Measurements from ENCODE around the gene CYP2A6. TPM values are rescaled to one million over a fixed set of nuclear protein-coding genes. Genes with fewer than 3 reads are reported as not detected.

CYP2A6 gene
- total RNA-seq, 4 donors from 2014 or later, result not detected

DNA sequence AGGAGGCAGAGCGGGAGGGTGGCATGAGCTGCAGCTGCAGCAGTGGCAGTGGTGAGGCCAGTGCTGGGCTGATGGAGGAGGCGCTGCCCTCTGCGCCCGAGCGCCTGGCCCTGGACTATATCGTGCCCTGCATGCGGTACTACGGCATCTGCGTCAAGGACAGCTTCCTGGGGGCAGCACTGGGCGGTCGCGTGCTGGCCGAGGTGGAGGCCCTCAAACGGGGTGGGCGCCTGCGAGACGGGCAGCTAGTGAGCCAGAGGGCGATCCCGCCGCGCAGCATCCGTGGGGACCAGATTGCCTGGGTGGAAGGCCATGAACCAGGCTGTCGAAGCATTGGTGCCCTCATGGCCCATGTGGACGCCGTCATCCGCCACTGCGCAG, 49.3 kb downstream of the CYP2A6 start:
- peak overlapping the region in 3 of 4 donors; percentile 95 to 99 (median 98) for H3K27ac ChIP-seq
- 75% methylated on average over 15 of the region's 27 CpGs; no CpG with 5 or more reads in 1 of the 2 donors for WGBS, 2 donors (ENCODE audit: low coverage in 1 of 2)
- H3K27me3 ChIP-seq, result no peaks in the 10 kb centered on the region
- TF ChIP-seq, protein P1, sequence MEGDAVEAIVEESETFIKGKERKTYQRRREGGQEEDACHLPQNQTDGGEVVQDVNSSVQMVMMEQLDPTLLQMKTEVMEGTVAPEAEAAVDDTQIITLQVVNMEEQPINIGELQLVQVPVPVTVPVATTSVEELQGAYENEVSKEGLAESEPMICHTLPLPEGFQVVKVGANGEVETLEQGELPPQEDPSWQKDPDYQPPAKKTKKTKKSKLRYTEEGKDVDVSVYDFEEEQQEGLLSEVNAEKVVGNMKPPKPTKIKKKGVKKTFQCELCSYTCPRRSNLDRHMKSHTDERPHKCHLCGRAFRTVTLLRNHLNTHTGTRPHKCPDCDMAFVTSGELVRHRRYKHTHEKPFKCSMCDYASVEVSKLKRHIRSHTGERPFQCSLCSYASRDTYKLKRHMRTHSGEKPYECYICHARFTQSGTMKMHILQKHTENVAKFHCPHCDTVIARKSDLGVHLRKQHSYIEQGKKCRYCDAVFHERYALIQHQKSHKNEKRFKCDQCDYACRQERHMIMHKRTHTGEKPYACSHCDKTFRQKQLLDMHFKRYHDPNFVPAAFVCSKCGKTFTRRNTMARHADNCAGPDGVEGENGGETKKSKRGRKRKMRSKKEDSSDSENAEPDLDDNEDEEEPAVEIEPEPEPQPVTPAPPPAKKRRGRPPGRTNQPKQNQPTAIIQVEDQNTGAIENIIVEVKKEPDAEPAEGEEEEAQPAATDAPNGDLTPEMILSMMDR (IDR thresholded peaks at IDR 0.05), result no peak
- TF ChIP-seq POLR2AphosphoS5 (IDR thresholded peaks at IDR 0.05) (no peak), EP300 (IDR thresholded peaks at IDR 0.05) (no peak), POLR2A (IDR thresholded peaks at IDR 0.05) (no peak)
- peaks cover 16 to 74% (median 60%) of the 10 kb centered on the region in 3 donors for H3K4me1 ChIP-seq
- H3K9me3 ChIP-seq, result no peaks in the 10 kb centered on the region
- H3K36me3 ChIP-seq, result peaks cover 0 to 19% of the 10 kb centered on the region in 2 donors
- peak overlapping the region in 1 of 2 donors; percentile 97 for H3K4me3 ChIP-seq
- ATAC-seq, result no peak

DNA sequence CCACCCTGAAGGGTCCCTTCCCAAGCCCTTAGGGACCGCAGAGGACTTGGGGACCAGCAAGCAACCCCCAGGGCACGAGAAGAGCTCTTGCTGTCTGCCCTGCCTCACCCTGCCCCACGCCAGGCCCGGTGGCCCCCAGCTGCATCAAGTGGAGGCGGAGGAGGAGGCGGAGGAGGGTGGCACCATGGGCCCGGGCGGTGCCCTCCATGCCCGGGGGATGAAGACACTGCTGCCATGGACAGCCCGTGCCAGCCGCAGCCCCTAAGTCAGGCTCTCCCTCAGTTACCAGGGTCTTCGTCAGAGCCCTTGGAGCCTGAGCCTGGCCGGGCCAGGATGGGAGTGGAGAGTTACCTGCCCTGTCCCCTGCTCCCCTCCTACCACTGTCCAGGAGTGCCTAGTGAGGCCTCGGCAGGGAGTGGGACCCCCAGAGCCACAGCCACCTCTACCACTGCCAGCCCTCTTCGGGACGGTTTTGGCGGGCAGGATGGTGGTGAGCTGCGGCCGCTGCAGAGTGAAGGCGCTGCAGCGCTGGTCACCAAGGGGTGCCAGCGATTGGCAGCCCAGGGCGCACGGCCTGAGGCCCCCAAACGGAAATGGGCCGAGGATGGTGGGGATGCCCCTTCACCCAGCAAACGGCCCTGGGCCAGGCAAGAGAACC, 49.8 kb downstream of the CYP2A6 start:
- TF ChIP-seq, protein P1 (IDR thresholded peaks at IDR 0.05), result no peak
- TF ChIP-seq EP300 (IDR thresholded peaks at IDR 0.05) (no peak), POLR2AphosphoS5 (IDR thresholded peaks at IDR 0.05) (no peak), POLR2A (IDR thresholded peaks at IDR 0.05) (no peak)
- ATAC-seq, result no peak
- Histone ChIP-seq H3K4me1 (peaks cover 16 to 69% (median 55%) of the 10 kb centered on the region in 3 donors), H3K4me3 (peak overlapping the region; percentile 85 to 97), H3K27me3 (no peaks in the 10 kb centered on the region), H3K36me3 (peaks cover 0 to 21% of the 10 kb centered on the region in 2 donors), H3K27ac (peak overlapping the region; percentile 76 to 99 (median 96)), H3K9me3 (no peaks in the 10 kb centered on the region)
- WGBS, 2 donors (ENCODE audit: low coverage in 1 of 2), result 55% methylated on average over 4 of the region's 27 CpGs; no CpG with 5 or more reads in 1 of the 2 donors

DNA sequence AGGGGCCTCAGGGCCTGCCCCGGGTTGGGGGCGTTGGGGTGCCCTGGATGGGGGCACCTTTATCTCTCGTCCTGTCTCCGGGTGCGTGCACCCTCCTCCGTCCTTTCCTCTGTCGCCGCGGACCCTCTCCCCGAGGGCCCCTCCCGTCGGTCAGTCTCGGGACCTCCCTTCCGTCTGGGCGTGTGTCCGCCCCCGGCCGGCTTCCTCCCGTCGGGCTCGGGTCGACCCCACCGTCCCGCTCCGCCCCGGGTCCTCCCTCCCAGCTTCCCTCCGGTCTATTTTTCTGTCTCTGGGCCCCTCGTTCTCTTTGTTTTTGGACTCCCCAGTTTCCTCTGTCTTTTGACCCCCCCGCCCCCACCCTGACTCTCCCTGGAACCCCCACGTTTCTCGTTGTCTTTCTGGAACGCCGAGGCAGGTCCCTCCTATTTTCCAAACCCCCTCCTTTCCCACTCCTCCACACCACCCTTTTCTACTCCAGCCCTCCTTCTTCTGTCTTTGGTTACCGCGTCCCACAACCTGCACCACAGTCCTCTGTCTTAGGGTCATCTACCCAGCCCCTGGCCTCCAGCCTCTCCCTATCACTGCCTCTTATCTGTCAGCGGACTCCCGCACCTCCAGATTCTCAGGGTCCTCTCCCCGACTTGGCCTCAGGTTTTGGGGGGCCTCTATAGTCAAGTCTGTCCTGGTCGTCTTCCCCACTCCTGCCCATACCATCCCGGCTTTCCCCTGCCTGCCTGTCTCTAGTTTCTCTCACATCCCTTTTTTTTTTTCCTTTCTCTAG, 50.5 kb downstream of the CYP2A6 start:
- Histone ChIP-seq H3K27me3 (no peaks in the 10 kb centered on the region), H3K9me3 (no peaks in the 10 kb centered on the region), H3K4me1 (peaks cover 16 to 61% (median 48%) of the 10 kb centered on the region in 3 donors), H3K36me3 (peaks cover 0 to 21% of the 10 kb centered on the region in 2 donors), H3K4me3 (peak overlapping the region; percentile 85 to 97), H3K27ac (peak overlapping the region; percentile 76 to 99 (median 96))
- TF ChIP-seq POLR2A (IDR thresholded peaks at IDR 0.05) (no peak), POLR2AphosphoS5 (IDR thresholded peaks at IDR 0.05) (no peak), EP300 (IDR thresholded peaks at IDR 0.05) (no peak)
- TF ChIP-seq, protein P1 (IDR thresholded peaks at IDR 0.05), result no peak
- no peak for ATAC-seq
- 0 to 1% methylated on average over 32 to 35 of the region's 40 CpGs for WGBS, 2 donors (ENCODE audit: low coverage in 1 of 2)

DNA sequence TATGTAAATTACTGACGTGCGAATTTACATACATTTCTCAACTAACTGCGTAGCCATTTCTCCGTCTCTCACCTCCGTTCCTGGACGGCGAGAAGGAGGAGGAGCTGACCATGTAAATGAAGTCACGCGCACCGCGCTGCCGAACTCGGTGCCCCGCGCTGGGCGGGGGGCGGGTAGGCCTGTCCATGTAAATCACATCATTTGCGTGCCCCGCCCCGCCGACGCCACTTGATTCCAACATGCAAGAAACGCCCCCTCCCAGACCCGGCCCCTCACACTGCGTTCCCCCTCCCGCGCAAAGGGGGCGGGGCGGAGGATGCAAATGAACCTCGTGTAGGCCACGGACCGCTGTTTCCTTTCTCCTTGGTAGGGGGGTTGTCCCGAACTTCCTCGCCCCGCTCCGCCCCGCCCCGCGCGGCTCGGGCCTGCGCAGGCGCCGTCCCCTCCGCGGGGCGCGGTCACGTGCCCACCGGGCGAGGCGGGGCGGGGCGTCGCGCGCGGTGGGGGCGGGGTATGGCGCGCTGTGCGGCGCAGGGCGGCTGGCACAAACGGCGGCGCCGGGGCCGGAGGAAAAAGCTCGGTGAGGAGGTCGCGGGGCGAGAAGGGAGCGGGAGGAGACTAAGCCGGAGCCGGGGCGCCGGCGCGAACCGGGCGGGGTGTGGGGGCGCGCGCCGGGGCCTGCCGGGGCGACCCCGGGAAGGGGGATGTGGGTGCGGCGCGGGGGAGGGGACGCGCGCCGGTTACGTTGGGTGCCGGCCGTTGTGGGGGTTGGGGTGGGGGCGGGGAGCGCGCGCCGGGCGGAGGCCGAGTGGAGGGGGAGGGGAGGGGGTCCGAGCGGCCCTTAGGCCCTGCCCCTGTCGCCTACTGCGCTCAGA, 51.3 kb downstream of the CYP2A6 start, which contains the start of gene EGLN2:
Gene EGLN2 (plus strand): TSS at position 509 of the 875 bp plus-strand sequence. CDS start 1,382 bp downstream, outside the sequence.
- Histone ChIP-seq H3K4me3 (peak within 1 kb of the TSS; percentile 85 to 97), H3K27ac (peak within 1 kb of the TSS; percentile 76 to 99 (median 96)), H3K27me3 (no peaks in the 10 kb centered on the region), H3K9me3 (no peaks in the 10 kb centered on the region), H3K4me1 (peaks cover 13 to 53% (median 40%) of the 10 kb centered on the region in 3 donors), H3K36me3 (peaks cover 0 to 21% of the 10 kb centered on the region in 2 donors)
- TF ChIP-seq EP300 (IDR thresholded peaks at IDR 0.05) (no peak), POLR2AphosphoS5 (IDR thresholded peaks at IDR 0.05) (peak; percentile 78), POLR2A (IDR thresholded peaks at IDR 0.05) (peak; percentile 63 to 74)
- TF ChIP-seq, protein P1 (IDR thresholded peaks at IDR 0.05), result no peak
- 0% methylated on average over 2 to 3 of the region's 110 CpGs for WGBS, 2 donors (ENCODE audit: low coverage in 1 of 2)
- peak; percentile 91 for ATAC-seq

Measured in gastroesophageal sphincter (tissue), 4 donors.